OCI-LY1 (cell line): ENCODE results near the gene RPSA.

Experiments
- CTCF ChIP-seq: fragments of 200-600 bp; sonication (generic), shearing (Covaris generic); IDR thresholded peaks from 2 replicates; pipeline ENCODE4 v1.5.1; 2017; ENCODE audit warnings: mild to moderate bottlenecking, antibody characterized with exemption, low read length, moderate library complexity, mixed read lengths
- EZH2 ChIP-seq: fragments of 200-600 bp; sonication (generic), shearing (Covaris generic); IDR thresholded peaks from 2 replicates; pipeline ENCODE4 v1.8.0; 2017; ENCODE audit warnings: borderline replicate concordance, mixed run types, mild to moderate bottlenecking, antibody characterized with exemption, low read length, moderate library complexity, mixed read lengths

- TF ChIP-seq CTCF (no peak), EZH2 (no peak)
Measured at GRCh38 chr3:39404943-39405686, 1.4 kb upstream of the RPSA start.
